ENCODE data around the gene CDH4.

Gene CDH4

GRCh38 chr20:61223121-61223520 lies 28.9 kb upstream of the CDH4 start:
- Histone ChIP-seq H3K4me1 (ENCODE audit: control insufficient read depth in 5 of 5, insufficient read depth in 5 of 5, low read length in 5 of 5) (peaks cover 0 to 4% (median 0%) of the 10 kb centered on the region in 5 donors), H3K27me3 (ENCODE audit: control insufficient read depth in 5 of 5, insufficient read depth in 4 of 5, low read length in 5 of 5) (peaks cover 4 to 16% (median 11%) of the 10 kb centered on the region in 5 donors), H3K4me3 (ENCODE audit: low read depth in 1 of 5, low read length in 5 of 5) (no peak overlapping the region), H3K9ac (ENCODE audit: low read length in 5 of 5) (no peak overlapping the region), H3K36me3 (ENCODE audit: control insufficient read depth in 5 of 5, insufficient read depth in 5 of 5, low read length in 5 of 5) (no peaks in the 10 kb centered on the region), H3K9me3 (ENCODE audit: control insufficient read depth in 5 of 5, low read length in 5 of 5) (no peaks in the 10 kb centered on the region), H3K27ac (ENCODE audit: low read depth, low read length) (no peak overlapping the region)

GRCh38 chr20:61230166-61230565 lies 21.9 kb upstream of the CDH4 start:
- H3K4me3 ChIP-seq (ENCODE audit: low read depth in 1 of 5, low read length in 5 of 5): no peak overlapping the region
- no peak overlapping the region for H3K9ac ChIP-seq (ENCODE audit: low read length in 5 of 5)
- no peaks in the 10 kb centered on the region for H3K36me3 ChIP-seq (ENCODE audit: control insufficient read depth in 5 of 5, insufficient read depth in 5 of 5, low read length in 5 of 5)

GRCh38 chr20:61233590-61233989 lies 18.5 kb upstream of the CDH4 start:
- no peak overlapping the region for H3K9ac ChIP-seq (ENCODE audit: low read length in 5 of 5)
- H3K4me3 ChIP-seq (ENCODE audit: low read depth in 1 of 5, low read length in 5 of 5): no peak overlapping the region

More at GRCh38 chr20:61230166-61230565, 21.9 kb upstream of the CDH4 start:
- Histone ChIP-seq H3K4me1 (ENCODE audit: control insufficient read depth in 5 of 5, insufficient read depth in 5 of 5, low read length in 5 of 5) (no peaks in the 10 kb centered on the region), H3K27me3 (ENCODE audit: control insufficient read depth in 5 of 5, insufficient read depth in 4 of 5, low read length in 5 of 5) (peaks cover 0 to 10% (median 5%) of the 10 kb centered on the region in 5 donors), H3K27ac (ENCODE audit: low read depth, low read length) (no peak overlapping the region), H3K9me3 (ENCODE audit: control insufficient read depth in 5 of 5, low read length in 5 of 5) (peaks cover 0 to 7% (median 2%) of the 10 kb centered on the region in 5 donors)

GRCh38 chr20:61234224-61234890 lies 17.7 kb upstream of the CDH4 start:
- Histone ChIP-seq H3K9me3 (ENCODE audit: control insufficient read depth in 5 of 5, low read length in 5 of 5) (peaks cover 0 to 10% (median 4%) of the 10 kb centered on the region in 5 donors), H3K27me3 (ENCODE audit: control insufficient read depth in 5 of 5, insufficient read depth in 4 of 5, low read length in 5 of 5) (peaks cover 0 to 11% (median 5%) of the 10 kb centered on the region in 5 donors), H3K27ac (ENCODE audit: low read depth, low read length) (no peak overlapping the region), H3K4me3 (ENCODE audit: low read depth in 1 of 5, low read length in 5 of 5) (no peak overlapping the region), H3K9ac (ENCODE audit: low read length in 5 of 5) (no peak overlapping the region), H3K36me3 (ENCODE audit: control insufficient read depth in 5 of 5, insufficient read depth in 5 of 5, low read length in 5 of 5) (no peaks in the 10 kb centered on the region), H3K4me1 (ENCODE audit: control insufficient read depth in 5 of 5, insufficient read depth in 5 of 5, low read length in 5 of 5) (no peaks in the 10 kb centered on the region)

More at GRCh38 chr20:61233590-61233989, 18.5 kb upstream of the CDH4 start:
- Histone ChIP-seq H3K27ac (ENCODE audit: low read depth, low read length) (no peak overlapping the region), H3K36me3 (ENCODE audit: control insufficient read depth in 5 of 5, insufficient read depth in 5 of 5, low read length in 5 of 5) (no peaks in the 10 kb centered on the region), H3K27me3 (ENCODE audit: control insufficient read depth in 5 of 5, insufficient read depth in 4 of 5, low read length in 5 of 5) (peaks cover 0 to 9% (median 4%) of the 10 kb centered on the region in 5 donors), H3K9me3 (ENCODE audit: control insufficient read depth in 5 of 5, low read length in 5 of 5) (peaks cover 0 to 7% (median 2%) of the 10 kb centered on the region in 5 donors), H3K4me1 (ENCODE audit: control insufficient read depth in 5 of 5, insufficient read depth in 5 of 5, low read length in 5 of 5) (no peaks in the 10 kb centered on the region)

- peaks cover 5 to 18% (median 10%) of the 10 kb centered on the region in 5 donors for H3K27me3 ChIP-seq (ENCODE audit: control insufficient read depth in 5 of 5, insufficient read depth in 4 of 5, low read length in 5 of 5)
- peaks cover 11 to 23% (median 16%) of the 10 kb centered on the region in 5 donors for H3K9me3 ChIP-seq (ENCODE audit: control insufficient read depth in 5 of 5, low read length in 5 of 5)
- H3K4me3 ChIP-seq (ENCODE audit: low read depth in 1 of 5, low read length in 5 of 5): no peak overlapping the region
- no peaks in the 10 kb centered on the region for H3K36me3 ChIP-seq (ENCODE audit: control insufficient read depth in 5 of 5, insufficient read depth in 5 of 5, low read length in 5 of 5)
- H3K9ac ChIP-seq (ENCODE audit: low read length in 5 of 5): no peak overlapping the region
- no peaks in the 10 kb centered on the region for H3K4me1 ChIP-seq (ENCODE audit: control insufficient read depth in 5 of 5, insufficient read depth in 5 of 5, low read length in 5 of 5)
- no peak overlapping the region for H3K27ac ChIP-seq (ENCODE audit: low read depth, low read length)
Observed at GRCh38 chr20:61236713-61237112, 15.3 kb upstream of the CDH4 start.

- Histone ChIP-seq H3K9me3 (ENCODE audit: control insufficient read depth in 5 of 5, low read length in 5 of 5) (peaks cover 11 to 22% (median 16%) of the 10 kb centered on the region in 5 donors), H3K4me3 (ENCODE audit: low read depth in 1 of 5, low read length in 5 of 5) (no peak overlapping the region), H3K4me1 (ENCODE audit: control insufficient read depth in 5 of 5, insufficient read depth in 5 of 5, low read length in 5 of 5) (no peaks in the 10 kb centered on the region), H3K27ac (ENCODE audit: low read depth, low read length) (no peak overlapping the region), H3K27me3 (ENCODE audit: control insufficient read depth in 5 of 5, insufficient read depth in 4 of 5, low read length in 5 of 5) (peaks cover 5 to 20% (median 11%) of the 10 kb centered on the region in 5 donors), H3K36me3 (ENCODE audit: control insufficient read depth in 5 of 5, insufficient read depth in 5 of 5, low read length in 5 of 5) (no peaks in the 10 kb centered on the region), H3K9ac (ENCODE audit: low read length in 5 of 5) (no peak overlapping the region)
Observed at GRCh38 chr20:61238813-61239212, 13.2 kb upstream of the CDH4 start.

GRCh38 chr20:61240814-61241213 lies 11.2 kb upstream of the CDH4 start:
- Histone ChIP-seq H3K4me1 (ENCODE audit: control insufficient read depth in 5 of 5, insufficient read depth in 5 of 5, low read length in 5 of 5) (no peaks in the 10 kb centered on the region), H3K4me3 (ENCODE audit: low read depth in 1 of 5, low read length in 5 of 5) (no peak overlapping the region), H3K9ac (ENCODE audit: low read length in 5 of 5) (no peak overlapping the region), H3K9me3 (ENCODE audit: control insufficient read depth in 5 of 5, low read length in 5 of 5) (peaks cover 11 to 22% (median 16%) of the 10 kb centered on the region in 5 donors), H3K36me3 (ENCODE audit: control insufficient read depth in 5 of 5, insufficient read depth in 5 of 5, low read length in 5 of 5) (no peaks in the 10 kb centered on the region), H3K27me3 (ENCODE audit: control insufficient read depth in 5 of 5, insufficient read depth in 4 of 5, low read length in 5 of 5) (peaks cover 5 to 25% (median 14%) of the 10 kb centered on the region in 5 donors), H3K27ac (ENCODE audit: low read depth, low read length) (no peak overlapping the region)

GRCh38 chr20:61244213-61244612 lies 7.8 kb upstream of the CDH4 start:
- H3K9ac ChIP-seq (ENCODE audit: low read length in 5 of 5): no peak overlapping the region
- peaks cover 5 to 40% (median 27%) of the 10 kb centered on the region in 5 donors for H3K27me3 ChIP-seq (ENCODE audit: control insufficient read depth in 5 of 5, insufficient read depth in 4 of 5, low read length in 5 of 5)
- peaks cover 11 to 20% (median 16%) of the 10 kb centered on the region in 5 donors for H3K9me3 ChIP-seq (ENCODE audit: control insufficient read depth in 5 of 5, low read length in 5 of 5)
- no peak overlapping the region for H3K4me3 ChIP-seq (ENCODE audit: low read depth in 1 of 5, low read length in 5 of 5)
- H3K27ac ChIP-seq (ENCODE audit: low read depth, low read length): no peak overlapping the region
- no peaks in the 10 kb centered on the region for H3K4me1 ChIP-seq (ENCODE audit: control insufficient read depth in 5 of 5, insufficient read depth in 5 of 5, low read length in 5 of 5)
- no peaks in the 10 kb centered on the region for H3K36me3 ChIP-seq (ENCODE audit: control insufficient read depth in 5 of 5, insufficient read depth in 5 of 5, low read length in 5 of 5)

- Histone ChIP-seq H3K4me3 (ENCODE audit: low read depth in 1 of 5, low read length in 5 of 5) (no peak overlapping the region), H3K36me3 (ENCODE audit: control insufficient read depth in 5 of 5, insufficient read depth in 5 of 5, low read length in 5 of 5) (no peaks in the 10 kb centered on the region), H3K4me1 (ENCODE audit: control insufficient read depth in 5 of 5, insufficient read depth in 5 of 5, low read length in 5 of 5) (no peaks in the 10 kb centered on the region), H3K9me3 (ENCODE audit: control insufficient read depth in 5 of 5, low read length in 5 of 5) (peaks cover under 1 to 5% (median 3%) of the 10 kb centered on the region in 5 donors), H3K9ac (ENCODE audit: low read length in 5 of 5) (no peak overlapping the region), H3K27ac (ENCODE audit: low read depth, low read length) (no peak overlapping the region), H3K27me3 (ENCODE audit: control insufficient read depth in 5 of 5, insufficient read depth in 4 of 5, low read length in 5 of 5) (peaks cover 15 to 46% (median 39%) of the 10 kb centered on the region in 5 donors)
Observed at GRCh38 chr20:61246269-61246668, 5.8 kb upstream of the CDH4 start.

- Histone ChIP-seq H3K27me3 (ENCODE audit: control insufficient read depth in 5 of 5, insufficient read depth in 4 of 5, low read length in 5 of 5) (peaks cover 26 to 63% (median 55%) of the 10 kb centered on the region in 5 donors), H3K36me3 (ENCODE audit: control insufficient read depth in 5 of 5, insufficient read depth in 5 of 5, low read length in 5 of 5) (no peaks in the 10 kb centered on the region), H3K9me3 (ENCODE audit: control insufficient read depth in 5 of 5, low read length in 5 of 5) (no peaks in the 10 kb centered on the region), H3K27ac (ENCODE audit: low read depth, low read length) (no peak overlapping the region), H3K4me1 (ENCODE audit: control insufficient read depth in 5 of 5, insufficient read depth in 5 of 5, low read length in 5 of 5) (peaks cover 0 to 16% (median 12%) of the 10 kb centered on the region in 5 donors), H3K9ac (ENCODE audit: low read length in 5 of 5) (no peak overlapping the region), H3K4me3 (ENCODE audit: low read depth in 1 of 5, low read length in 5 of 5) (no peak overlapping the region)
Observed at GRCh38 chr20:61249626-61250025, 2.4 kb upstream of the CDH4 start.

All from subcutaneous abdominal adipose tissue (tissue), 5 donors.